OCI-LY1 (cell line): Measurements from ENCODE around the gene PRSS56.

ENCODE experiments used
- H2AFZ ChIP-seq: fragments of 200-600 bp; sonication (generic), shearing (Covaris generic); 2 replicates; pipeline ENCODE4 v1.6.0; 2014; ENCODE audit warnings: antibody characterized with exemption, mild to moderate bottlenecking, low read length
- H3F3A ChIP-seq: fragments of 200-600 bp; sonication (generic), shearing (Covaris generic); 2 replicates; pipeline ENCODE4 v1.6.0; 2014; ENCODE audit warnings: mild to moderate bottlenecking, antibody characterized with exemption, low read length, moderate library complexity; ENCODE audit not compliant: insufficient read depth
- H3K27ac ChIP-seq: fragments of 200-600 bp; sonication (generic); 2 replicates; pipeline ENCODE4 v1.5.1; 2014; ENCODE audit warnings: low read length, mixed run types, mild to moderate bottlenecking, low read depth; ENCODE audit not compliant: poor library complexity, severe bottlenecking
- H3K27me3 ChIP-seq: fragments of 200-600 bp; sonication (generic); 2 replicates; pipeline ENCODE4 v1.6.0; 2014; ENCODE audit warnings: antibody characterized with exemption, mild to moderate bottlenecking, low read length, moderate library complexity; ENCODE audit not compliant: insufficient read depth
- H3K36me3 ChIP-seq: fragments of 200-600 bp; sonication (generic); 2 replicates; pipeline ENCODE4 v1.6.1; 2014; ENCODE audit warnings: mild to moderate bottlenecking, antibody characterized with exemption, low read length, moderate library complexity, mixed read lengths; ENCODE audit not compliant: insufficient read depth
- H3K4me1 ChIP-seq: fragments of 200-600 bp; sonication (generic); 2 replicates; pipeline ENCODE4 v1.5.1; 2014; ENCODE audit warnings: mild to moderate bottlenecking, low read length, moderate library complexity; ENCODE audit not compliant: insufficient read depth, severe bottlenecking
- H3K4me2 ChIP-seq: fragments of 200-600 bp; sonication (generic), shearing (Covaris generic); 2 replicates; pipeline ENCODE4 v1.6.1; 2014; ENCODE audit warnings: low read length
- H3K4me3 ChIP-seq: fragments of 200-600 bp; sonication (generic); 2 replicates; pipeline ENCODE4 v1.5.1; 2014; ENCODE audit warnings: low read length, low read depth, mild to moderate bottlenecking, mixed read lengths; ENCODE audit not compliant: poor library complexity, severe bottlenecking
- H3K79me2 ChIP-seq: fragments of 200-600 bp; shearing (Covaris generic); 2 replicates; pipeline ENCODE4 v1.6.1; 2016; ENCODE audit warnings: mixed run types, low read length, mixed read lengths; ENCODE audit not compliant: insufficient read depth
- H3K9ac ChIP-seq: fragments of 200-600 bp; sonication (generic), shearing (Covaris generic); 2 replicates; pipeline ENCODE4 v1.6.1; 2014; ENCODE audit warnings: mild to moderate bottlenecking, low read length, mixed read lengths
- H3K9me2 ChIP-seq: fragments of 200-600 bp; sonication (generic), shearing (Covaris generic); 2 replicates; pipeline ENCODE4 v1.6.1; 2014; ENCODE audit warnings: low read depth, mild to moderate bottlenecking, low read length, mixed read lengths
- H3K9me3 ChIP-seq: fragments of 200-600 bp; shearing (Covaris generic); 2 replicates; pipeline ENCODE4 v1.6.1; 2014; ENCODE audit warnings: low read length, mixed read lengths
- H4K20me1 ChIP-seq: fragments of 200-600 bp; sonication (generic), shearing (Covaris generic); 2 replicates; pipeline ENCODE4 v1.6.0; 2016; ENCODE audit warnings: mild to moderate bottlenecking, low read length; ENCODE audit not compliant: insufficient read depth
- CTCF ChIP-seq: fragments of 200-600 bp; sonication (generic), shearing (Covaris generic); IDR thresholded peaks from 2 replicates; pipeline ENCODE4 v1.5.1; 2017; ENCODE audit warnings: mild to moderate bottlenecking, antibody characterized with exemption, low read length, moderate library complexity, mixed read lengths
- EZH2 ChIP-seq: fragments of 200-600 bp; sonication (generic), shearing (Covaris generic); IDR thresholded peaks from 2 replicates; pipeline ENCODE4 v1.8.0; 2017; ENCODE audit warnings: borderline replicate concordance, mixed run types, mild to moderate bottlenecking, antibody characterized with exemption, low read length, moderate library complexity, mixed read lengths

PRSS56 gene

GRCh38 chr2:232511336-232511890, 8.8 kb upstream of the PRSS56 start:
- TF ChIP-seq EZH2 (no peak), CTCF (no peak)
- Histone ChIP-seq H3K79me2 (no peaks in the 10 kb centered on the region), H3K9ac (no peak overlapping the region), H3K9me2 (no peaks in the 10 kb centered on the region), H3F3A (no peaks in the 10 kb centered on the region), H3K27ac (no peak overlapping the region), H3K36me3 (no peaks in the 10 kb centered on the region), H3K4me2 (no peak overlapping the region), H3K4me1 (no peaks in the 10 kb centered on the region), H3K4me3 (no peak overlapping the region), H2AFZ (no peak overlapping the region), H4K20me1 (no peaks in the 10 kb centered on the region), H3K27me3 (no peaks in the 10 kb centered on the region), H3K9me3 (no peaks in the 10 kb centered on the region)

GRCh38 chr2:232512602-232513001, 7.6 kb upstream of the PRSS56 start:
- Histone ChIP-seq H3K36me3 (no peaks in the 10 kb centered on the region), H3K9me3 (no peaks in the 10 kb centered on the region), H3K79me2 (no peaks in the 10 kb centered on the region), H2AFZ (no peak overlapping the region), H3F3A (no peaks in the 10 kb centered on the region), H4K20me1 (no peaks in the 10 kb centered on the region), H3K4me3 (no peak overlapping the region), H3K9ac (no peak overlapping the region), H3K4me2 (no peak overlapping the region), H3K9me2 (no peaks in the 10 kb centered on the region), H3K4me1 (no peaks in the 10 kb centered on the region), H3K27me3 (no peaks in the 10 kb centered on the region), H3K27ac (no peak overlapping the region)
- TF ChIP-seq EZH2 (no peak), CTCF (no peak)

- Histone ChIP-seq H3K9me2 (no peaks in the 10 kb centered on the region), H3K27ac (no peak overlapping the region), H3K9me3 (no peaks in the 10 kb centered on the region), H3K4me3 (no peak overlapping the region), H3K4me1 (no peaks in the 10 kb centered on the region), H4K20me1 (no peaks in the 10 kb centered on the region), H3K9ac (no peak overlapping the region), H3F3A (no peaks in the 10 kb centered on the region), H3K27me3 (no peaks in the 10 kb centered on the region), H3K79me2 (no peaks in the 10 kb centered on the region), H3K36me3 (no peaks in the 10 kb centered on the region), H3K4me2 (no peak overlapping the region), H2AFZ (no peak overlapping the region)
- no peak for TF ChIP-seq EZH2
- no peak for TF ChIP-seq CTCF
Observed at GRCh38 chr2:232513353-232513752, 6.8 kb upstream of the PRSS56 start.
